ENCODE results near the gene DDB1. TPM values are rescaled to one million over a fixed set of nuclear protein-coding genes. Genes with fewer than 3 reads are reported as not detected.
A peak's percentile ranks its signal among the peaks of the same experiment; 100 is the strongest.

DDB1 gene
- total RNA-seq, 1 donor from 2014 or later = 175 TPM

DNA sequence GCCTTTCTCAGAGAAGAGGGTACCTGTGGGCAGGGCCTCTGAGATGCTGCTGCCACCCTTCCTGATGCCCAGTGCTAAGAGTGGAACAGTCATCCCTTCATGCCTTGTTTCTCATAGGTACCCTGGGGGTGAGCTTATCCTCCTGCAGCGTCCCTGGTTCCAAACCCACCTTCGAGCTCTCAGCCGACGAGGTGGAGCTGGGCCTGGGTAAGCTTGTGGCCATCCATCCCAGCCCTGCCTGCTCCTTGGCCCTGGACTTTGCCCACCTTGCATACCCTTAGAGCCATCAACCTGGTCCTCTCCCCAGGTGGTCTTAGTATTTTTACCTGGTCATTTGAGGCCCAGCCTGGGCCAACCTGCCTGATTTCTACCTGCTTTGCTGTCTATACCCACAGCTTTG, 8.8 kb upstream of the DDB1 start:
- TF ChIP-seq, protein P1, sequence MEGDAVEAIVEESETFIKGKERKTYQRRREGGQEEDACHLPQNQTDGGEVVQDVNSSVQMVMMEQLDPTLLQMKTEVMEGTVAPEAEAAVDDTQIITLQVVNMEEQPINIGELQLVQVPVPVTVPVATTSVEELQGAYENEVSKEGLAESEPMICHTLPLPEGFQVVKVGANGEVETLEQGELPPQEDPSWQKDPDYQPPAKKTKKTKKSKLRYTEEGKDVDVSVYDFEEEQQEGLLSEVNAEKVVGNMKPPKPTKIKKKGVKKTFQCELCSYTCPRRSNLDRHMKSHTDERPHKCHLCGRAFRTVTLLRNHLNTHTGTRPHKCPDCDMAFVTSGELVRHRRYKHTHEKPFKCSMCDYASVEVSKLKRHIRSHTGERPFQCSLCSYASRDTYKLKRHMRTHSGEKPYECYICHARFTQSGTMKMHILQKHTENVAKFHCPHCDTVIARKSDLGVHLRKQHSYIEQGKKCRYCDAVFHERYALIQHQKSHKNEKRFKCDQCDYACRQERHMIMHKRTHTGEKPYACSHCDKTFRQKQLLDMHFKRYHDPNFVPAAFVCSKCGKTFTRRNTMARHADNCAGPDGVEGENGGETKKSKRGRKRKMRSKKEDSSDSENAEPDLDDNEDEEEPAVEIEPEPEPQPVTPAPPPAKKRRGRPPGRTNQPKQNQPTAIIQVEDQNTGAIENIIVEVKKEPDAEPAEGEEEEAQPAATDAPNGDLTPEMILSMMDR (conservative IDR thresholded peaks at IDR 0.05; ENCODE audit: low read depth, low read length) = no peak
- no peak for DNase-seq (ENCODE audit: low read depth)
- H3K4me3 ChIP-seq (ENCODE audit: low read depth, low read length) = no peak overlapping the region

DNA sequence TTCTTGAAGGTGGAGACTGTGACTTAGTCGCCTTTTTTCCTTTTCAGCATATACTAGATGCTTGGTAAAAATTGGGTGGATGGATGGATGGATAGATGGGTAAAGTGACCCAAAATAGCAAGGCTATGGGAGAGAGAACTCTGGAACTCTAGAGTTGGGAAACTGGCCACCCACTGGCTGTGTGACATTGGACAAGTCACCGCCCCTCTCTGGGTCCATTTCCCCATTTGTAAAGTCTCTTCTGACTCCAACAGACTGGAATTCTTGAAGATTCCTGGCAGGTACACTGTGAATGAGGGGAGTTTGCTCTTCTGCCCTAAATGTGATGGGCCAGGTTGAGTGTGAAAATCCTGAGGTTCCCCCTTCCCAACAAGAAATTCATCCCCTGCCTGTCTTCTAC, 8.1 kb upstream of the DDB1 start:
- TF ChIP-seq, protein P1 (conservative IDR thresholded peaks at IDR 0.05; ENCODE audit: low read depth, low read length) = no peak
- no peak for DNase-seq (ENCODE audit: low read depth)
- no peak overlapping the region for H3K4me3 ChIP-seq (ENCODE audit: low read depth, low read length)

GRCh38 chr11:61339490-61339878, 6.6 kb upstream of the DDB1 start:
- TF ChIP-seq, protein P1 (conservative IDR thresholded peaks at IDR 0.05; ENCODE audit: low read depth, low read length) = no peak
- no peak for DNase-seq (ENCODE audit: low read depth)
- H3K4me3 ChIP-seq (ENCODE audit: low read depth, low read length) = no peak overlapping the region

- no peak for DNase-seq (ENCODE audit: low read depth)
- no peak overlapping the region for H3K4me3 ChIP-seq (ENCODE audit: low read depth, low read length)
- TF ChIP-seq, protein P1 (conservative IDR thresholded peaks at IDR 0.05; ENCODE audit: low read depth, low read length) = no peak
Measured at GRCh38 chr11:61338783-61339489, 6.0 kb upstream of the DDB1 start.

GRCh38 chr11:61337706-61338470, 5.0 kb upstream of the DDB1 start:
- TF ChIP-seq, protein P1 (conservative IDR thresholded peaks at IDR 0.05; ENCODE audit: low read depth, low read length) = no peak
- H3K4me3 ChIP-seq (ENCODE audit: low read depth, low read length) = no peak overlapping the region
- DNase-seq (ENCODE audit: low read depth) = no peak

DNA sequence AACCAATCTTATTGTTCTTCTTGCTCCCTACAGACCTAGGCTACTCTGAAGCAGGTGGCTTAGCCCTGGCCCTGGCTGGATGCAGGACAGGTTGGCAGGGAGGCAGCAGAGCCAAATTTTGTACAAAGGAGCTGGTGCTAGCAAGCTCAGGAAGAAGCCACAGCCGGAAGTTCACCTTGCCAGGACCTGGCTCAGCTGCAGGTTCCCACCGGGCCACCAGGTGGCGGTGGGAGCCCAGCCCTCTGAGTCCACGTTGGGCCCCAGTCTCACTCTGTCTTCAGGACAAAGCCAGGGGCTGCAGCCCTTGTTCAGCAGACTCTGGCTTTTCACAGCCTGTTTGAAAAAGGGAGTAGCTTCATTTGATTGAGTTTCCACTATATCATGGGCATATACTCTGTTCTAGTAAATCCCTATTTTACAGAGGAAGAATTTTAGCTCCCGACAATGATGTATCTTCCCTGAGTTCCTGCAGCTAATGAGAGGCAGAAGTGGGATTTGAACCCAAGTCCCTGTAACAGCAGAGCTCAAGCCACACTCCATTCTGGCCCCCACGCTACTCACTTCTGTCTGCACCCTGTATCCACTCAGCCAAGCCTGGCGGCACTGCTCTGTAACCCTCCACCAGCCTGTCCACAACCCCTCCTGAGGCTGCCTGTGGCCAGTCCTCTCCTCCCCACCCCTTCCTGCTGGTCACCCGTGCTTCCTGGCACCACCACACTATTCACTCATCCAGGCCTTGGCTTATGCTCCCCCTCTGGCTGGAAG, 3.4 kb upstream of the DDB1 start:
- no peak overlapping the region for H3K4me3 ChIP-seq (ENCODE audit: low read depth, low read length)
- no peak for DNase-seq (ENCODE audit: low read depth)
- TF ChIP-seq, protein P1 (conservative IDR thresholded peaks at IDR 0.05; ENCODE audit: low read depth, low read length) = peak; percentile 97

All from epithelial cell of proximal tubule (primary cell).